ENCODE measurements around the gene AHCTF1. TPM values are rescaled to one million over a fixed set of nuclear protein-coding genes. Genes with fewer than 3 reads are reported as not detected.
A peak's percentile ranks its signal among the peaks of the same experiment; 100 is the strongest.

AHCTF1 gene
- total RNA-seq, 1 donor from 2014 or later = 62.1 TPM

DNA sequence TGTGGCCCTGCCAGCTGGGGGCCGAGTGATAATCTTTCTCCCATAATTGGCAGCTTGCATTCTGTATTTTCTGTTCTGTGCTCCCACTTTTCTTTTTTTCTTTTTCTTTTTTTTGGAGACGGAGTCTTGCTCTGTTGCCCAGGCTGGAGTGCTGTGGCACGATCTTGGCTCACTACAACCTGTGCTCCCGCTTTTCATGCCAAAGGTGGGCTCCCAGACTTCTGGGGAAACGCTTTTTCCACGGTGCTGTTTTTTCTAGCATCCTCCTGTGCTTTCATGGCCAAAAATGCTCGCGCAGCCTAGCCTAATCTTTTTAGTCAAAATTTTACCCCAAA is 585 bp upstream of the AHCTF1 start:
- Histone ChIP-seq H3K9me3 (ENCODE audit: low read depth) (no peaks in the 10 kb centered on the region), H3K4me3 (peak overlapping the region; percentile 70), H3F3A (ENCODE audit: low read depth) (peaks cover 23% of the 10 kb centered on the region), H3K27ac (peak overlapping the region; percentile 90), H3K27me3 (no peaks in the 10 kb centered on the region), H3K9ac (no peak overlapping the region), H3K4me1 (peaks cover 4% of the 10 kb centered on the region), H3K4me2 (peak overlapping the region; percentile 59), H3K36me3 (peaks cover 6% of the 10 kb centered on the region), H2AFZ (replicated peaks) (peak overlapping the region; percentile 75), H3K79me2 (ENCODE audit: low read depth) (peaks cover 38% of the 10 kb centered on the region), H4K20me1 (ENCODE audit: low read depth) (peaks cover 27% of the 10 kb centered on the region)
- Mint-ChIP-seq H3K27me3 (ENCODE audit: insufficient read depth, low read depth) (peaks cover 5% of the 10 kb centered on the region), H3K27ac (peak overlapping the region; percentile 79), H3K36me3 (peaks cover 29% of the 10 kb centered on the region), H3K4me3 (peak overlapping the region; percentile 91), H3K9me3 (peaks cover 18% of the 10 kb centered on the region), H3K4me1 (peaks cover 16% of the 10 kb centered on the region)
- peak; percentile 5 for DNase-seq (ENCODE audit: low spot score)
- TF ChIP-seq, protein P1, sequence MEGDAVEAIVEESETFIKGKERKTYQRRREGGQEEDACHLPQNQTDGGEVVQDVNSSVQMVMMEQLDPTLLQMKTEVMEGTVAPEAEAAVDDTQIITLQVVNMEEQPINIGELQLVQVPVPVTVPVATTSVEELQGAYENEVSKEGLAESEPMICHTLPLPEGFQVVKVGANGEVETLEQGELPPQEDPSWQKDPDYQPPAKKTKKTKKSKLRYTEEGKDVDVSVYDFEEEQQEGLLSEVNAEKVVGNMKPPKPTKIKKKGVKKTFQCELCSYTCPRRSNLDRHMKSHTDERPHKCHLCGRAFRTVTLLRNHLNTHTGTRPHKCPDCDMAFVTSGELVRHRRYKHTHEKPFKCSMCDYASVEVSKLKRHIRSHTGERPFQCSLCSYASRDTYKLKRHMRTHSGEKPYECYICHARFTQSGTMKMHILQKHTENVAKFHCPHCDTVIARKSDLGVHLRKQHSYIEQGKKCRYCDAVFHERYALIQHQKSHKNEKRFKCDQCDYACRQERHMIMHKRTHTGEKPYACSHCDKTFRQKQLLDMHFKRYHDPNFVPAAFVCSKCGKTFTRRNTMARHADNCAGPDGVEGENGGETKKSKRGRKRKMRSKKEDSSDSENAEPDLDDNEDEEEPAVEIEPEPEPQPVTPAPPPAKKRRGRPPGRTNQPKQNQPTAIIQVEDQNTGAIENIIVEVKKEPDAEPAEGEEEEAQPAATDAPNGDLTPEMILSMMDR (IDR thresholded peaks at IDR 0.05) = no peak
- TF ChIP-seq EZH2phosphoT487 (IDR thresholded peaks at IDR 0.05) = no peak
- no peak for TF ChIP-seq EZH2 (IDR thresholded peaks at IDR 0.05)

GRCh38 chr1:246930830-246931548 is 759 bp downstream of the AHCTF1 start:
- Histone ChIP-seq H3F3A (ENCODE audit: low read depth) (peaks cover 23% of the 10 kb centered on the region), H3K27ac (peak overlapping the region; percentile 90), H3K36me3 (peaks cover 6% of the 10 kb centered on the region), H3K4me1 (peaks cover 4% of the 10 kb centered on the region), H3K9me3 (ENCODE audit: low read depth) (no peaks in the 10 kb centered on the region), H2AFZ (replicated peaks) (peak overlapping the region; percentile 15), H3K27me3 (no peaks in the 10 kb centered on the region), H4K20me1 (ENCODE audit: low read depth) (peaks cover 39% of the 10 kb centered on the region), H3K4me3 (peak overlapping the region; percentile 70), H3K79me2 (ENCODE audit: low read depth) (peaks cover 52% of the 10 kb centered on the region), H3K9ac (peak overlapping the region; percentile 91), H3K4me2 (peak overlapping the region; percentile 88)
- Mint-ChIP-seq H3K4me1 (peaks cover 16% of the 10 kb centered on the region), H3K27me3 (ENCODE audit: insufficient read depth, low read depth) (peaks cover 6% of the 10 kb centered on the region), H3K9me3 (peaks cover 31% of the 10 kb centered on the region), H3K4me3 (peak overlapping the region; percentile 92), H3K27ac (peak overlapping the region; percentile 52), H3K36me3 (peaks cover 39% of the 10 kb centered on the region)
- DNase-seq (ENCODE audit: low spot score) = no peak
- TF ChIP-seq EZH2phosphoT487 (IDR thresholded peaks at IDR 0.05) (no peak), EZH2 (IDR thresholded peaks at IDR 0.05) (no peak)
- TF ChIP-seq, protein P1 (IDR thresholded peaks at IDR 0.05) = no peak

DNA sequence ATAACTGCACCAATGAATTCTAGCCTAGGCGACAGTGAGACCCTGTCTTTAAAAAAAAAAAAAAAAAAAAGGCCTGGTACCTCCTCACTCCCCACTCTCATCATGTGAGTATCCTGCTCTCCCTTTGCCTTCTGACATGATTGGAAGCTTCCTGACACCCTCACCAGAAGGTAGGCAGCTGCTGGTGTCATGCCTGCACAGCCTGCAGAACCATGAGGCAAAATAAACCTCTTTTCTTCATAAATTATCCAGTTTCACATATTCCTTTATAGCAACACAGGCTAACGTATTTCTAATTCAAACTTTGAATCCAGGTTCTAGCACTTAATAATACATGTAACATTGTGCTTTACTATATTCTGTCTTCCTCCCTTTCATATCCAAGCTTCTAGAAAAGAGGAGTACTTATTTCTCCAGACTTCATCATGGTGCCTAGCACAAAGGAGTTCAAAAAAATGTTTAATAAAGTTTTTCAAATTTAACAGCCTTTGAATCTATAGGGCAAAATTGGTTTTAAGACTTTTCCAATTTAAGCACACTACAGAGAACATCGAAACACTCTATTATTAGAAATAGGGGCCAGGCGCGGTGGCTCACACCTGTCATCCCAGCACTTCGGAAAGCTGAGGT is 5.6 kb downstream of the AHCTF1 start:
- Mint-ChIP-seq H3K4me1 (peaks cover 11% of the 10 kb centered on the region), H3K27me3 (ENCODE audit: insufficient read depth, low read depth) (peaks cover 2% of the 10 kb centered on the region), H3K36me3 (peaks cover 63% of the 10 kb centered on the region), H3K27ac (no peak overlapping the region), H3K4me3 (no peak overlapping the region), H3K9me3 (peaks cover 60% of the 10 kb centered on the region)
- H3K27me3 ChIP-seq = no peaks in the 10 kb centered on the region
- no peak for DNase-seq (ENCODE audit: low spot score)
- no peaks in the 10 kb centered on the region for H3K9me3 ChIP-seq (ENCODE audit: low read depth)
- no peak overlapping the region for H3K27ac ChIP-seq
- peaks cover 7% of the 10 kb centered on the region for H3F3A ChIP-seq (ENCODE audit: low read depth)
- H3K4me1 ChIP-seq = peaks cover 4% of the 10 kb centered on the region
- no peak overlapping the region for H3K4me3 ChIP-seq
- H4K20me1 ChIP-seq (ENCODE audit: low read depth) = peaks cover 75% of the 10 kb centered on the region
- H3K79me2 ChIP-seq (ENCODE audit: low read depth) = peaks cover 100% of the 10 kb centered on the region
- no peak overlapping the region for H2AFZ ChIP-seq (replicated peaks)
- H3K9ac ChIP-seq = no peak overlapping the region
- no peak overlapping the region for H3K4me2 ChIP-seq
- TF ChIP-seq EZH2 (IDR thresholded peaks at IDR 0.05) (no peak), EZH2phosphoT487 (IDR thresholded peaks at IDR 0.05) (no peak)
- TF ChIP-seq, protein P1 (IDR thresholded peaks at IDR 0.05) = no peak
- H3K36me3 ChIP-seq = peaks cover 6% of the 10 kb centered on the region

All from neural progenitor cell (in vitro differentiated cells).